ENCODE data around the gene RAB8A. TPM values are rescaled to one million over a fixed set of nuclear protein-coding genes. Genes with fewer than 3 reads are reported as not detected.
"Not testable (repeated sequence)": the region's sequence is repeated elsewhere in the genome, so short reads cannot be mapped to it uniquely, and the experiment has no call there.

The RAB8A gene
- total RNA-seq, 1 experiment from 2014 or later = 111 TPM

GRCh38 chr19:16160445-16160942 lies 48.8 kb downstream of the RAB8A start:
- no peak for DNase-seq (ENCODE audit: low spot score)
- in situ Hi-C loops (cut with HindIII; ENCODE audit: low sequenced_read_pairs) = no loop called here

- in situ Hi-C loops (cut with HindIII; ENCODE audit: low sequenced_read_pairs) = no loop called here
- no peak for DNase-seq (ENCODE audit: low spot score)
These were observed 49.4 kb downstream of the RAB8A start for GRCh38 chr19:16160943-16161560.

GRCh38 chr19:16161840-16162239 lies 50.2 kb downstream of the RAB8A start:
- no peak for DNase-seq (ENCODE audit: low spot score)
- in situ Hi-C loops (cut with HindIII; ENCODE audit: low sequenced_read_pairs) = no loop called here

- in situ Hi-C loops (cut with HindIII; ENCODE audit: low sequenced_read_pairs) = no loop called here
- no peak for DNase-seq (ENCODE audit: low spot score)
These were observed 52.7 kb downstream of the RAB8A start for GRCh38 chr19:16164222-16164890.

GRCh38 chr19:16166417-16166816 lies 54.7 kb downstream of the RAB8A start:
- no peak for DNase-seq (ENCODE audit: low spot score)
- in situ Hi-C loops (cut with HindIII; ENCODE audit: low sequenced_read_pairs) = no loop called here

- in situ Hi-C loops (cut with HindIII; ENCODE audit: low sequenced_read_pairs) = no loop called here
- no peak for DNase-seq (ENCODE audit: low spot score)
These were observed 55.4 kb downstream of the RAB8A start for GRCh38 chr19:16167055-16167454.

- no peak for DNase-seq (ENCODE audit: low spot score)
- in situ Hi-C loops (cut with HindIII; ENCODE audit: low sequenced_read_pairs) = no loop called here
These were observed 56.9 kb downstream of the RAB8A start for GRCh38 chr19:16168465-16169081.

GRCh38 chr19:16170134-16170533 lies 58.4 kb downstream of the RAB8A start:
- no peak for DNase-seq (ENCODE audit: low spot score)
- in situ Hi-C loops (cut with HindIII; ENCODE audit: low sequenced_read_pairs) = no loop called here

- no peak for DNase-seq (ENCODE audit: low spot score)
- in situ Hi-C loops (cut with HindIII; ENCODE audit: low sequenced_read_pairs) = no loop called here
These were observed 64.3 kb downstream of the RAB8A start for GRCh38 chr19:16175954-16176353.

GRCh38 chr19:16178866-16179265 lies 67.2 kb downstream of the RAB8A start:
- in situ Hi-C loops (cut with HindIII; ENCODE audit: low sequenced_read_pairs); DNase-seq (ENCODE audit: low spot score): not testable (repeated sequence)

GRCh38 chr19:16180611-16181010 lies 68.9 kb downstream of the RAB8A start:
- in situ Hi-C loops (cut with HindIII; ENCODE audit: low sequenced_read_pairs) = no loop called here
- no peak for DNase-seq (ENCODE audit: low spot score)

Other genes starting within 250 kb of the RAB8A start
- gene CYP4F2, start 213.8 kb upstream of the RAB8A start, total RNA-seq (2014; rRNA removed; shearing (Covaris generic)) = 2.3 and 6.3 TPM in 2 replicates
- gene CYP4F11, start 177.4 kb upstream of the RAB8A start, total RNA-seq (2014; rRNA removed; shearing (Covaris generic)) = 0.75 and 0.80 TPM in 2 replicates
- not detected in 2 replicates for gene OR10H4, start 162.9 kb upstream of the RAB8A start, total RNA-seq (2014; rRNA removed; shearing (Covaris generic))
- gene TPM4, start 35.4 kb upstream of the RAB8A start, total RNA-seq (2014; rRNA removed; shearing (Covaris generic)) = 367 and 385 TPM in 2 replicates
- gene HSH2D, start 31.8 kb downstream of the RAB8A start, total RNA-seq (2014; rRNA removed; shearing (Covaris generic)) = not detected in 2 replicates
- gene CIB3, start 61.6 kb downstream of the RAB8A start, total RNA-seq (2014; rRNA removed; shearing (Covaris generic)) = not detected in 2 replicates
- gene FAM32A, start 73.5 kb downstream of the RAB8A start, total RNA-seq (2014; rRNA removed; shearing (Covaris generic)) = 161 and 172 TPM in 2 replicates
- gene AP1M1, start 86.0 kb downstream of the RAB8A start, total RNA-seq (2014; rRNA removed; shearing (Covaris generic)) = 91.4 and 95.6 TPM in 2 replicates
- 4.8 TPM in 1 of 2 replicates, not detected in the other for gene KLF2, start 212.9 kb downstream of the RAB8A start, total RNA-seq (2014; rRNA removed; shearing (Covaris generic))

Data from G401 (cell line).